ENCODE measurements around the gene JUP. TPM values are rescaled to one million over a fixed set of nuclear protein-coding genes. Genes with fewer than 3 reads are reported as not detected.

JUP gene
- polyA plus RNA-seq, 1 of the 3 experiments (the other 2 are of a cell fraction): 13.0 TPM

DNA sequence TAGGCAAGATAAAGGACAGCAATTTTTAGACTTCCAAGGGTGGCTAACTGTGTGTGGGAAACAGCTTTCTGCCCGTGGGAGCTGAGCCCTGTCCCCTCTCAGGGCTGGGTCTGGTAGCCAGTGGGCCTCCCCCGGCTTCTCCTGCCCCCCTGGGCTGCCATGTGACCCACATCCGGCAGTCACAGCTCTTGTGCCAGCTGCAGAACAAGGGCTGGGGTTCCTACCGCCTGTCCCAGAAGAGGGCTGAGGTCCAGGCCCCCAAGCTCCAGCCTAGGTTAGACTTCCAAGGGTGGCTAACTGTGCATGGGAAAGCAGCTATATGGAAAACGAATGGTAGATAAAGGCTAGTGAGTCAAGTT lies 68.2 kb downstream of the JUP start:
- Histone ChIP-seq H3K27ac (ENCODE audit: low read depth in 2 of 2, low read length in 1 of 2) (no peak overlapping the region), H3K36me3 (replicated peaks in 1 of 2; ENCODE audit: control insufficient read depth in 1 of 2, insufficient read depth in 2 of 2, low read length in 1 of 2) (no peaks in the 10 kb centered on the region), H3K27me3 (ENCODE audit: insufficient read depth) (no peaks in the 10 kb centered on the region), H3K4me1 (ENCODE audit: control insufficient read depth in 1 of 2, insufficient read depth in 2 of 2, low read depth in 1 of 2, low read length in 1 of 2) (no peaks in the 10 kb centered on the region), H3K4me3 (ENCODE audit: low read depth in 2 of 2, low read length in 1 of 2) (no peak overlapping the region), H3K9me3 (no peaks in the 10 kb centered on the region), H3K79me2 (ENCODE audit: insufficient read depth) (no peaks in the 10 kb centered on the region), H3K4me2 (no peak overlapping the region), H2AFZ (ENCODE audit: low read depth) (no peak overlapping the region), H3F3A (replicated peaks; ENCODE audit: insufficient read depth) (no peaks in the 10 kb centered on the region), H3K9me2 (no peaks in the 10 kb centered on the region), H3K9ac (no peak overlapping the region), H4K20me1 (ENCODE audit: insufficient read depth) (no peaks in the 10 kb centered on the region)
- CTCF ChIA-PET: interaction anchor here (1.2 to 2.2 kb wide), 3 partner anchors 23 to 93 kb away, joined by 3 to 11 read pairs (median 4); partner anchors contain the start of gene P3H4
- no peak for DNase-seq
- POLR2A ChIA-PET: interaction anchor here (1.2 kb wide), 1 partner anchor 29 kb away, joined by 3 read pairs; no protein-coding TSS in a partner anchor
- TF ChIP-seq FOSL2 (IDR thresholded peaks at IDR 0.05; ENCODE audit: borderline replicate concordance, low read depth) (no peak), RCOR1 (IDR thresholded peaks at IDR 0.05; ENCODE audit: low read length) (no peak), RAD21 (IDR thresholded peaks at IDR 0.05; ENCODE audit: low read length) (no peak), YY1 (IDR thresholded peaks at IDR 0.05; ENCODE audit: low read depth) (no peak), FOXM1 (IDR thresholded peaks at IDR 0.05; ENCODE audit: low read depth) (no peak), GATA2 (CRISPR knock-in tag; IDR thresholded peaks at IDR 0.05) (no peak), EZH2phosphoT487 (IDR thresholded peaks at IDR 0.05; ENCODE audit: borderline replicate concordance, low read depth) (no peak), RFX5 (IDR thresholded peaks at IDR 0.05; ENCODE audit: low read length) (no peak), ELF1 (IDR thresholded peaks at IDR 0.05) (no peak), MEF2A (IDR thresholded peaks at IDR 0.05; ENCODE audit: borderline replicate concordance, low read depth) (no peak), MXI1 (IDR thresholded peaks at IDR 0.05; ENCODE audit: low read depth, low read length) (no peak), FOXJ3 (CRISPR knock-in tag; IDR thresholded peaks at IDR 0.05) (no peak), CHD2 (IDR thresholded peaks at IDR 0.05; ENCODE audit: low read length, partially characterized antibody) (no peak), TAF1 (IDR thresholded peaks at IDR 0.05; ENCODE audit: borderline replicate concordance, low read depth, low read length) (no peak), EP300 (IDR thresholded peaks at IDR 0.05; ENCODE audit: borderline replicate concordance in 1 of 2, low read depth in 1 of 2, low read length in 1 of 2) (no peak)
- TF ChIP-seq, protein P1, sequence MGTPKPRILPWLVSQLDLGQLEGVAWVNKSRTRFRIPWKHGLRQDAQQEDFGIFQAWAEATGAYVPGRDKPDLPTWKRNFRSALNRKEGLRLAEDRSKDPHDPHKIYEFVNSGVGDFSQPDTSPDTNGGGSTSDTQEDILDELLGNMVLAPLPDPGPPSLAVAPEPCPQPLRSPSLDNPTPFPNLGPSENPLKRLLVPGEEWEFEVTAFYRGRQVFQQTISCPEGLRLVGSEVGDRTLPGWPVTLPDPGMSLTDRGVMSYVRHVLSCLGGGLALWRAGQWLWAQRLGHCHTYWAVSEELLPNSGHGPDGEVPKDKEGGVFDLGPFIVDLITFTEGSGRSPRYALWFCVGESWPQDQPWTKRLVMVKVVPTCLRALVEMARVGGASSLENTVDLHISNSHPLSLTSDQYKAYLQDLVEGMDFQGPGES (IDR thresholded peaks at IDR 0.05; ENCODE audit: low read depth, low read length): no peak
- 47% methylated on average over 3 of the region's 5 CpGs for WGBS (ENCODE audit: low lambda C conversion rate)

DNA sequence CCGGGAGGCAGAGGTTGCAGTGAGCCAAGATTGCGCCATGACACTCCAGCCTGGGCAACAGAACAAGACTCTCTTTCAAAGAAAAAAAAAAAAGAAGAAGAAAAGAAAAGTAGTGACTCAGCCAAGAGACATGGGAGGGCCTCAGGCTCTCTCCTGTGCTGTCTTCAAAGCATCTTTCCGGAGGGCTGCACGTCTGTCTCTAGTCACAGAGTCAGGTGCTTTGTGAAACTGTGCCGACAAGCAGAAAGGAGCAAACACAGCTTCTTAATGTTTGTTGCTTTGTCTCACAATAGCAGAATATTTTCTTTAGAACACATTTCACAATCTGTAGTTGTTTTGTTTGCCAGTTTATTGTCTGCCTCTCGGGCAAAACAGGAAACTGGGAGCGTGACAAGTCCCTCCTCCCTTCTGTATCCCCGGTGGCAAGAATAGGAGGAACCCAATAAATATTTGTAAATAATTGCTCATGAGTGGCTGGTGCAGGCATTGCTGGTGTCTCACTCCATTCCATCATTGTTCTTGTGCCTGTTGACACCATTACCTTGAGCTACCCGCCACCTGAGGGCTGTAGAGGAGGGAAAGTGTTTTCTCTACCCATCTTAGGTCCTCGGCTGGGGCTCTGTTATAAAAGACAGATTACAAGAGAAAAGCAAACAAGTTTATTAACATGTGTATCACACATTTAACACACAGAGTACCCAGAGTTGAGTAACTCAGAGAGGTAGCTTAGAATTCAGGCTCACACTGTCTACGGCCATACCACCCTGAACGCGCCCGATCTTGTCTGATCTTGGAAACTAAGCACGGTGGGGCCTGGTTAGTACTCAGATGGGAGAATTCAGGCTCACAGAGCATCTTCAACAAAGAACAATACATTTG lies 68.9 kb downstream of the JUP start:
- WGBS (ENCODE audit: low lambda C conversion rate): 75% methylated on average over 15 of the region's 15 CpGs
- TF ChIP-seq JUND (IDR thresholded peaks at IDR 0.05) (no peak), TCF12 (IDR thresholded peaks at IDR 0.05) (no peak), YY1 (IDR thresholded peaks at IDR 0.05; ENCODE audit: low read depth) (no peak), NFIC (IDR thresholded peaks at IDR 0.05; ENCODE audit: borderline replicate concordance) (no peak), SIN3A (IDR thresholded peaks at IDR 0.05; ENCODE audit: borderline replicate concordance, low read depth, low read length) (no peak), TAF1 (IDR thresholded peaks at IDR 0.05; ENCODE audit: borderline replicate concordance, low read depth, low read length) (no peak), ELF1 (IDR thresholded peaks at IDR 0.05) (no peak), EP300 (IDR thresholded peaks at IDR 0.05; ENCODE audit: borderline replicate concordance in 1 of 2, low read depth in 1 of 2, low read length in 1 of 2) (no peak)
- TF ChIP-seq, protein P2, sequence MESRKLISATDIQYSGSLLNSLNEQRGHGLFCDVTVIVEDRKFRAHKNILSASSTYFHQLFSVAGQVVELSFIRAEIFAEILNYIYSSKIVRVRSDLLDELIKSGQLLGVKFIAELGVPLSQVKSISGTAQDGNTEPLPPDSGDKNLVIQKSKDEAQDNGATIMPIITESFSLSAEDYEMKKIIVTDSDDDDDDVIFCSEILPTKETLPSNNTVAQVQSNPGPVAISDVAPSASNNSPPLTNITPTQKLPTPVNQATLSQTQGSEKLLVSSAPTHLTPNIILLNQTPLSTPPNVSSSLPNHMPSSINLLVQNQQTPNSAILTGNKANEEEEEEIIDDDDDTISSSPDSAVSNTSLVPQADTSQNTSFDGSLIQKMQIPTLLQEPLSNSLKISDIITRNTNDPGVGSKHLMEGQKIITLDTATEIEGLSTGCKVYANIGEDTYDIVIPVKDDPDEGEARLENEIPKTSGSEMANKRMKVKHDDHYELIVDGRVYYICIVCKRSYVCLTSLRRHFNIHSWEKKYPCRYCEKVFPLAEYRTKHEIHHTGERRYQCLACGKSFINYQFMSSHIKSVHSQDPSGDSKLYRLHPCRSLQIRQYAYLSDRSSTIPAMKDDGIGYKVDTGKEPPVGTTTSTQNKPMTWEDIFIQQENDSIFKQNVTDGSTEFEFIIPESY (IDR thresholded peaks at IDR 0.05; ENCODE audit: borderline replicate concordance, low read depth): no peak
- TF ChIP-seq, protein P3, sequence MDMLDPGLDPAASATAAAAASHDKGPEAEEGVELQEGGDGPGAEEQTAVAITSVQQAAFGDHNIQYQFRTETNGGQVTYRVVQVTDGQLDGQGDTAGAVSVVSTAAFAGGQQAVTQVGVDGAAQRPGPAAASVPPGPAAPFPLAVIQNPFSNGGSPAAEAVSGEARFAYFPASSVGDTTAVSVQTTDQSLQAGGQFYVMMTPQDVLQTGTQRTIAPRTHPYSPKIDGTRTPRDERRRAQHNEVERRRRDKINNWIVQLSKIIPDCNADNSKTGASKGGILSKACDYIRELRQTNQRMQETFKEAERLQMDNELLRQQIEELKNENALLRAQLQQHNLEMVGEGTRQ (IDR thresholded peaks at IDR 0.05; ENCODE audit: borderline replicate concordance, low read depth, low read length): no peak
- TF ChIP-seq, protein P4, sequence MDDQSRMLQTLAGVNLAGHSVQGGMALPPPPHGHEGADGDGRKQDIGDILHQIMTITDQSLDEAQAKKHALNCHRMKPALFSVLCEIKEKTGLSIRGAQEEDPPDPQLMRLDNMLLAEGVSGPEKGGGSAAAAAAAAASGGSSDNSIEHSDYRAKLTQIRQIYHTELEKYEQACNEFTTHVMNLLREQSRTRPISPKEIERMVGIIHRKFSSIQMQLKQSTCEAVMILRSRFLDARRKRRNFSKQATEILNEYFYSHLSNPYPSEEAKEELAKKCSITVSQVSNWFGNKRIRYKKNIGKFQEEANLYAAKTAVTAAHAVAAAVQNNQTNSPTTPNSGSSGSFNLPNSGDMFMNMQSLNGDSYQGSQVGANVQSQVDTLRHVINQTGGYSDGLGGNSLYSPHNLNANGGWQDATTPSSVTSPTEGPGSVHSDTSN (IDR thresholded peaks at IDR 0.05): no peak

More for the DNA sequence above, 68.9 kb downstream of the JUP start:
- Histone ChIP-seq H3F3A (replicated peaks; ENCODE audit: insufficient read depth) (no peaks in the 10 kb centered on the region), H3K4me2 (no peak overlapping the region), H3K4me1 (ENCODE audit: control insufficient read depth in 1 of 2, insufficient read depth in 2 of 2, low read depth in 1 of 2, low read length in 1 of 2) (no peaks in the 10 kb centered on the region), H3K9ac (no peak overlapping the region), H3K4me3 (ENCODE audit: low read depth in 2 of 2, low read length in 1 of 2) (no peak overlapping the region), H3K27ac (ENCODE audit: low read depth in 2 of 2, low read length in 1 of 2) (no peak overlapping the region), H2AFZ (ENCODE audit: low read depth) (no peak overlapping the region), H4K20me1 (ENCODE audit: insufficient read depth) (no peaks in the 10 kb centered on the region), H3K9me2 (no peaks in the 10 kb centered on the region), H3K9me3 (no peaks in the 10 kb centered on the region), H3K27me3 (ENCODE audit: insufficient read depth) (no peaks in the 10 kb centered on the region), H3K36me3 (replicated peaks in 1 of 2; ENCODE audit: control insufficient read depth in 1 of 2, insufficient read depth in 2 of 2, low read length in 1 of 2) (no peaks in the 10 kb centered on the region), H3K79me2 (ENCODE audit: insufficient read depth) (no peaks in the 10 kb centered on the region)
- POLR2A ChIA-PET: interaction anchor here (1.1 to 1.2 kb wide), 2 partner anchors 25 to 28 kb away, joined by 3 read pairs; no protein-coding TSS in a partner anchor
- no peak for DNase-seq
- CTCF ChIA-PET: interaction anchor here (1.2 to 2.2 kb wide), 3 partner anchors 22 to 94 kb away, joined by 3 to 11 read pairs (median 4); partner anchors contain the start of gene P3H4
